IPS-NIHi7 (cell line): ENCODE data around the gene TMEM247.
A peak's percentile ranks its signal among the peaks of the same experiment; 100 is the strongest.
"Not testable (repeated sequence)": the region's sequence is repeated elsewhere in the genome, so short reads cannot be mapped to it uniquely, and the experiment has no call there.

Experiments used
- DNase-seq: peaks from one replicate; pipeline ENCODE4 v3.0.0; 2012; ENCODE audit warnings: mixed read lengths; ENCODE audit errors: extremely low spot score

TMEM247 gene

DNA sequence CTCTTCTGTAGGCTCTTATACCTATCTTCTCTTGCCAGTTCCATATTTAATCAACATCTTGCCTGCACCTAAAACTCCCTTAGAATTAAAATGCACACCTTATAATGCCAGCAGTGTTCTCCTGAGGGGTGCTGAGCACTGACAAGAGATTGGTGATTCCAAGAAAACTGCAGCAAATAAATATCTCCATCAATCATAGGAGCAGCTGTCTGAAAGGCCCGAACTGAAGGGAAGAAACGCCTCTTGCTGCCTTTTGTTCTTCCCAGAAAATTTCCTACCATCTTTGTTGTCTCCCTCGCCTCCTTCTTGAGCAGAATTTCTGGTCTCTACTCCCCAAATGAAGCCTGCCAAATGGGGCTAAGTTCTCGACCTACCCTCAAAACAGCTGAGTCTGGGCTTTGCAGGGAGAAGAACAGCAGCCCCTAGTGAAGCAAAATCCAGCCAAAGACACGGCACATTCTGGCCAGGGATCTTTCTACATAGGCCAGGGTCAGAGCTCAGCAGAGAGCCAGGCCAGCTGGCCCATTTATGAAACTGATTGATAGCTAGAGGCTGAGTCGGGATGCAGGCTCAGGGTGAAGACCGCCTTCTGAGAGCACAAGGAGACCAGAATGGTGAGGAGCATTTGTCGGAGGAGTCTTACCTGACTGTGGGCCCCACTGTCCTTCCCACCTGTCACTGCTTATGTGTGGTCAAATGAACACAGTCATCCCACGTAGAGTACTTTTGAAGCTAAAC, 20.4 kb upstream of the TMEM247 start:
- DNase-seq: no peak

DNA sequence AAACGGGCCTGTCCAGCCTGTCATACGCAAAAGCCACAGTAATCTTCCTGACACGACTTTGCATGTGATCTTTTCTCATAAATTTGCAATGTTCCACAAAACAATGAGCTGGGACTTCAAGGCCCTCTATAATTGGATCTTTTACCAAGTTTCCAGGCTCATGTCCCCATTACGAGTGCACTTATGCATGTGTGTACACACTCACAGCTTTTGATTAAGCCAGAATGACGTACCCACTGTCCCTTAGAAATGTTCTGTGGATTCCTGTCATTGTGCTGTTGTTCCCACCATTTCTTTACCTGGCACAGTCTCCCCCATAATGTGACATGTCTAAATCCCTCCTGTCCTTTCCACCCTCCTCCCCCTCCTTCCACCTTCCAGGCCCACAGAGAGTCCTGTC, 19.7 kb upstream of the TMEM247 start:
- DNase-seq: no peak

DNA sequence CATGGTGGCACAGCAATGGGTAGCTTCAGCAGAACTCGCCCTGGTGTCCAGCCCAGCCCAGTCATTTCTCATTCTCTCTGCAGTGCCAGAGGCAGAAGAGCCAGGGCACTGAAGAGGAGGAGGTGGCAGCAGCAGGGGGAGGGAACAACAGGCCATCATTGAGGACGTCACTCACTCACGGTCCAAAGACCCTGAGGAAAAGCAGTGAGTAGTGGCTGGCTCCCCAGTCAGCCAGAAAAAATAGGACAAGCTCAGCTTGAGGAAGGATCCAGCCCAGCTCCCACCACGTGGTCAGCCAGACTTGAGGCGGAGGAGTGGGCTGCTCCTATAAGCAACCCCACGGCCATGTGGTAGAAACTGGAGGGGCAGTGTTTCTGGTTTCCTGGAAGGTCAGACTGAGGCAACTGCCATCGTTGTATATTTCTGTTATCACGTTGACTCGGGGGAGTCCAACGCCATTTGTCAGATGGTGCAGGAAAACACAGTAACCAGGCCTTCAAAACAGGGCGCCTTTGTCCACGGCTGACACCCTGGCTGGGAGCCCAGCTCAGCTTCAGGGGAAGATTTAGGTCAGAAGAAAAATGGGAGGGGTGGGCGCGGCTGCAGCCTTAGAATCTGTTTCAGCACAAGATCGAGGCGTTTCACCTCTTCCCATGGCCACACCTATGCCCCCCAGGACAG, 19.0 kb upstream of the TMEM247 start:
- DNase-seq: no peak

DNA sequence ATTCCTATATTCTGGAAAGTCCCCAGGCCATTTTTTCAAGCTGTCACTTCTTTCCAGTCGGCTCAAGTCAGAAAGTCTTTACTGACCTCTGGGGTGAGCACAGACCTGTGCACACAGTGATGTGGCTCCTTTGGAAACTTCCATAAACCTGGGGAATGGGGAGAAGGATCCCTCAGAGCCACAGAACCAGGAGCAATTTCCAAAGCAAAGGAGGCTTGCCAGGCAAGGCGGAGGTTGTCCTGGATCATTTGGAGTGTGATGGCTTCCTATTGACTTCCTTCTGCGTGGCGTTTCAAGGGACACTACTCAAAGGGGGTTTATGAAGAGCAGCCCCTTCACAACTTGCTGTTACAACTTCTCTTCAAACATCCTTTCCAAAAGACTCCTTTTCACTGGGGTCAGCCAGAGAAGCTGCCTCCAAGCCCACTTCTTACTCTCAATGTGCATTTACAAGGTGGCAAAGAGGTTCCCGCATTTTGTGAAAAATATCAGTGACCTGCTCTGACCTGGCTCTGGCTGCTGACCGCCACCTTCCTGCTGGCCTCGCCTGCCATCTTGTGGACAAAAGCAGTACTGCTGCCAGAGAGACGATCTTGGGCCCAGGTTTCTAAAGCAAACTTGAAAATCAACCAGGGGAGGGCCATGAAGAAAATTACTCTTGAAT, 18.2 kb upstream of the TMEM247 start:
- peak; percentile 81 for DNase-seq

DNA sequence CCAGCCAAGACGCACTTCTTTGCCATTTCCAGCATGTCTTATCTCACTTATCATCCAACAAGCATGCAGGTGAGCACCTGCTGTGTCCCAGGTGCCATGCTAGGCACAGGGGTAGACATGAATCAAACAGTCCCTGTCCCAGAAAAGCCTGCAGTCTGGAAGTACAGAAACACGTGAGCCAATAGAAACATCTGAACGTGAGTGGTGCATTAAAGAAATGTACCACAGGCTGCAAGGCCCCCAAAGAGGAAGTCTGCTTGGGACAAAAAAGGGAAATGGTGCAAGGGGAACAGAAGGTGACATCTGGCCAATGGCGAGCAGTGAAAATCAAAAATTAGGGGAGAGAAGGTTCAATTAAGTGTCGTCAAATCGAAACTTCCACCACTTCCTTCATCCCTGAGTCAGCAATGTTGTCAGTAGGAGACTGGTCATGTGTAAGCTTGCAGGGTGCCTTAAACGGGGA, 17.6 kb upstream of the TMEM247 start:
- DNase-seq: no peak

DNA sequence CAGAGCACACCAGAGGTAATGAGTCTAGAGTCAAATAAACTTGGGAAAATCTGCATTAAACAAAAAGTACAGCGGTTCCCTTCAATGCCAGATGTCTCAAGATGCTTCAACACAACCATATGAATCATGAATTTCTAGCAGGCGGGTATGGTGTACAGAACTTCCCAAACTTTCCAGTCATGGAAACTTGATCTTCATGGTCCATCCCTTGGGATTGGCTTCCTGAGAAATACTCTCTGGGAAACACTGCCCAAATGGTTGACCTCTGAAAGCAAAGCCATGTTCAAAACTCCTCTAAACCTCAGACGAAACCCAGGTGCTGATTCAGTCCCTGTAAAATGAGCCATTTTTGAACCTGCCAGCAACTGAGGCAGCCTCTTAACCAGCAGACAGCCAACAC, 16.4 kb upstream of the TMEM247 start:
- DNase-seq: no peak

DNA sequence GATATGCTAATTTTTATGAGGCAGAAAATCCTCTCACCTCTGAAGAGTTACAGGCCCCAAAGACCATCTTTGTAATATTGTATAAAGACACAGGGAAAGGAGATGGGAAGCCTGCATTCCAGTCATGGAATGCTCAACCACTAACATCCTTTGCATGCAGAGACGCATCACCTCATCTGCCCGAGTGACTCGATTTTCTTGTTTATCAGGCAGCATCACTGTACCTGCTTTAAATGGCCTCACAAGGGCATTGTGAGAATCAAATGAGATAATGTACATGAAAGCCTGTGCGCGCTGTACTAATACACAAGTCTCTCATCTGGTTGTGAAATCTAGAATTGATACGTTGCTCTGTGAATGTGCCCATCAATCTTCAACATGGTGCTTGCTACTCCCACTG, 10.2 kb upstream of the TMEM247 start:
- DNase-seq: no peak

DNA sequence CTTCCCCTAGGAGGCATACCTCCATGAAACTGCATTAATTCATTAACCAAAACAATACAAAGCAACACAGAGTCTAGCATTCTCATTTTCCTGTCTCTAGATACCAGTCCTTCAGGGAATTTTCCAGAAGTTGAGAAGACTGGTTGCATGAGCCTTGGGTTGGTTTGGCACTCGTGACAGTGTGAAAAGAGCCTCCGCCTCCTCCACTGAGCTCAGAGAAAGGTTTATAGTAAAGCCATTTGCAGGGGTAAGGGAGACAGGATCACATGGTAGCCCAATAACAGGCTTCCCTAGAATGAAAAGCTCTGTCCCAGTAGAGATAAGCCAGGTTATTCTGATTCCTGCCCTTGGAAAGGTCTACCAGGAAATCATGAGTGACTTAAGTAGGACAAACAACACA, 9.7 kb upstream of the TMEM247 start:
- no peak for DNase-seq

DNA sequence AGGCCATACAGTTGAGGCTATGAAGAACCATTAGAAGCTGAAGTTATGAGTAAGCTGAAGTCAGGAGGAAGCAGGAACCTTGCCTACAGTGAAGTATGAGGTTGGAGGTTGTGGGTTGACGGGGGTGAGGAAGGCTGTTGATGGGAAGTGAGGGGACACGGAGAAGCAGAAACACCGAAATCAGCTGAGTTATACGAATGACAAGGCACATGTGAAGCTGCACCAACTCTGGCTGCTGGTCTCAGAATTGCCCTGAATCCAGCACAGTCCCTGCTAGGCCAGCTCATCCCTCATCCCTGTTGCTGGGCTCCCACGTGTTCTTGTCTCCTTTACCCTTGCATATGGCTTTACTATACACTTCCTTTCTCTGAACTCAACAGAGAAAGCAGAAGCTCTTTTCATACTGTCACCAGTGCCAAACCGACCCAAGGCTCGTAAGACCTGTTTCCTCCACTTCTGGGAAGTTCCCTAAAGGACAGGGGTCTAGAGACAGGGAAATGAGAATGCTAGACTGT, 9.2 kb upstream of the TMEM247 start:
- no peak for DNase-seq

DNA sequence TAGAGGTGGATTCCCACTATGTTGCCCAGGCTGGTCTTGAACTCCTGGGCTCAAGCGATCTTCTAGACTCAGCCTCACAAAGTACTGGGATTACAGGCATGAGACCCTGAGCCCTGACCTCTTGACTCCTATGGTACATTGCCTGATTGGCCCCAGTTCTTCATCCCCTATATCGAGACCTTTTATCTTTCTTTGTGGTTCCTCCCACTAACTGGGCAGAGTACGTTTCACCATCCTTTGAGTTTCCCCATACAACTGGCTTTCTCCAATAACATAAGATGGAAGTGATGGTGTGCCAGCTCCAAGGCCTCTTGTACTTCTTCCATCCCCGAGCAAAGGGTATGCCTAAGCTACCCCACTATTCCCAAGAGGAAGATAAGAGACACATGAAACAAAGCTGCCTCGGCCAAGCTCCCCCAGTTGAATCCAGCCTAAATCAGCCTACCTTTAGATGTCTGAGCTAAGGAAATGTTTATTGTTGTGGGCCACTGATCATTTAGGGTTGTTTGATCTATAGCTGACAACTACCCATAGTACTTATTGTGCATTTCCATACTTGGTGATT, 8.3 kb upstream of the TMEM247 start:
- no peak for DNase-seq

DNA sequence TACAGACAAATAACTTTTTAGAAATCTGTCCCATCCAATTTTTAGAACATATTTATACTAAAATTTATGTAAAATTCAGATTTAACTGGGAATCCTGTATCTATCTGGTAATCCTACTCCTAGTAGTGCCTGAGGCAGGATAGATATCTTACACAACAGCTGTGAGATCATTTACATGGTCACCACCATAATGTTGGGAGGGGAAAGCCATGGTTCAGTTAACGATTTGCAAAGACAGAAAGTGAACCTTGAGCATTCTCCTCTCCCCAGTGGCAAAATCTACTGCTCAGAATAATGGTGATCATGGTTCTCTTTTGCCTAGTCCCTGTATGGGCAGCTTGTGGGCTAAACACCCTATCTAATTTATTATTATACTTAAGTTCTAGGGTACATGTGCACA, 7.7 kb upstream of the TMEM247 start:
- no peak for DNase-seq

DNA sequence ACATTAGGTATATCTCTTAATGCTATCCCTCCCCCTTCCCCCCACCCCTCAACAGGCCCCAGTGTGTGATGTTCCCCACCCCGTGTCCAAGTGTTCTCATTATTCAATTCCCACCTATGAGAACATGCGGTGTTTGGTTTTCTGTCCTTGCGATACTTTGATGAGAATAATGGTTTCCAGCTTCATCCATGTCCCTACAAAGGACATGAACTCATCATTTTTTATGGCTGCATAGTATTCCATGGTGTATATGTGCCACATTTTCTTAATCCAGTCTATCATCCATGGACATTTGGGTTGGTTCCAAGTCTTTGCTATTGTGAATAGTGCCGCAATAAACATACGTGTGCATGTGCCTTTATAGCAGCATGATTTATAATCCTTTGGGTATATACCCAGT, 7.2 kb upstream of the TMEM247 start:
- not testable (repeated sequence) for DNase-seq

DNA sequence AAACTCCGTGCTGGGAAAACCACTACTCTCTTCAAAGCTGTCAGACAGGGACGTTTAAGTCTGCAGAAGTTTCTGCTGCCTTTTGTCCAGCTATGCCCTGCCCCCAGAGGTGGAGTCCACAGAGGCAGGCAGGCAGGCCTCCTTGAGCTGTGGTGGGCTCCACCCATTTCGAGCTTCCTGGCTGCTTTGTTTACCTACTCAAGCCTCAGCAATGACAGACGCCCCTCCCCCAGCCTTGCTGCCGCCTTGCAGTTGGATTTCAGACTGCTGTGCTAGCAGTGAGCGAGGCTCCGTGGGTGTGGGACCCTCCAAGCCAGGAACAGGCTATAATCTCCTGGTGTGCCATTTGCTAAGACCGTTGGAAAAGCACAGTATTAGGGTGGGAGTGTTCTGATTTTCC, 1.9 kb upstream of the TMEM247 start:
- not testable (repeated sequence) for DNase-seq

DNA sequence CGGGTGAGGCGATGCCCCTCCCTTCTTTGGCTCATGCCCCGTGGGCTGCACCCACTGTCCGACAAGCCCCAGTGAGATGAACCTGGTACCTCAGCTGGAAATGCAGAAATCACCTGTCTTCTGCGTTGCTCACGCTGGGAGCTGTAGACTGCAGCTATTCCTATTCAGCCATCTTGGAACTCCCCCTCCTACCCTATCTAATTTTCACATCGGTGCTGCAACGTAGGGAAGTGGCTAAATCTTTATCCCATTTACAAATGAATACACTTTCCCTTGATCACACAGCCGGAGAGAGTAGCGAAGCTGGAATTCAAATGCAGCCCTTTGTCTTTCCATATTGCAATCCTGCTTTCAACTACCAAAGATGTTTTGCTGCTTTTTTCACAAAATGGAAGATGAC, 1.4 kb upstream of the TMEM247 start:
- no peak for DNase-seq

DNA sequence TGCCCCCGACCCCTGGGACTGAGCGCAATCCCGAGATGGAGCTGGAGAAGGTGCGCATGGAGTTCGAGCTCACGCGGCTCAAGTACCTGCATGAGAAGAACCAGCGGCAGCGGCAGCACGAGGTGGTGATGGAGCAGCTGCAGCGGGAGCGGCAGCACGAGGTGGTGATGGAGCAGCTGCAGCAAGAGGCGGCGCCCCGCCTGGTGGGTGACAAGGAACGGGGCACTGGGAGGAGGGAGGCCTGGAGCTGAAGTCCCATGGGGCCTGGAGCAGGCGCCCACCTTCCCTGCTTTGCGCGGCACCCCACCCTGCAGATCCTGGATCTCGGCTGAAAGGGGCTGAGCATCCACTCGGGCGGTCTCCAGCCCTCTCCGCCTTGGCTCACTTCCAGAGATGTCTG, 1.2 kb downstream of the TMEM247 start:
- no peak for DNase-seq

DNA sequence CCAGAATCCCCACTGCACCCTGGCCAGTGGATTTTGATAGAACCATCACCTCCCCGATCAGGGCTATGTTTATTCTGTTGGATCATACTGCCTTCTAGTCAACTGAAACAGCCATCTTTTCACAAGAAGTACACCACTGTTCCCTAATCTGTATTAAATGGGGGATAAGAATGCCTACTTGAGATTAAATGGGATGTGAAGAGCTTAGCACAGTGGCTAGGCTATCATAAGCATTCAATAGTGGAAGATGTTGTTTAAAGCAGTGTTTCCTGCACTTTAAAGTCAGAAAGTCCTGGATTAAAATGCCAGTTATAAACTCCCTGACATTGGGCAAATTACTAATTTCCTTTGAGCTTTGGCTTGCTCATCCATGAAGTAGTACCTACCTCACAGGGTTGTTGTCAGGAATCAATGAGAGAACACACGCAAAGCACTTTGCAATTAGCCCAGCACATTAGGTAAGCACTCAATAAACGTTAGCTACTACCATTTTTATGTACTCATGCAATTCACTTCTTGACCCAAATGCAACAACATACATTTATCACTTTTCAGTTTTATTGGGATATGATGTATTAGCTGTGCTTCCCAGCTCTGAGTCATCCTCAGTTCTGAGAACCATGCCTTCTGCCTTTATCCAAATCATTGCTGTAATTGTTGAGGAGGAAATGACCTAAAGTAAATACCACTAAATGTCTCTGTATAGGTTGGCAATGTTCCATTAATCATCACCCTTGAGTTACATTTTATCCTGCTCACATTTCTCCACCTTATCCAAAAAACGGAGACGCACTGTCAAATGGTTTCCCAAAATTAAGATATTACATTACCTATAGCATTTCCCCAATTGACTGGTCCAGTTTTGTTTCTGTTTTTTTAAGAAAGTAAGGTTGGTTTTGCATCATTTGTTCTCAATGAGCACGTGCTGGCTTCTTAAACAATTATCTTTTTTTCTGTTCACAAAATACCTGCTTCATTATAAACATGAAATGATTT, 2.1 kb downstream of the TMEM247 start:
- DNase-seq: no peak

DNA sequence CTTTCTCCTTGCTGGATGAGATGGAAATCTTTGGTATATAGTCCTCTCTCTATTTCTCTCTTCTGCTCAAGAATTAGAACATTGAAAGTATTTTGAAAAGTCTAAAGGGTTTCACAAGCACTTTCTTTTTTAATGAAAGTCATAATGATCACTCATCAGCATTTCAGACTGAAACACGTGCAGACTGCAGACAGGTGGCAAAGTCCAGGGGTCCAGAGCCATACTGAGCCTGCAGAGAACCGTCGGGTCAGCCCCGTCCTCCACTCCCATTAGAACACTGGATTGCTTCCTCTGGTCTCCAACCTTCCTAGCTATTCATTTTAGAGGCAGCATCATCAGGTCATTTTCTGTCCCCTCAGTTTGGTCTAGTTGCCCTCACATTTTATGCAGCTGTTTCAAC, 3.1 kb downstream of the TMEM247 start:
- DNase-seq: no peak

DNA sequence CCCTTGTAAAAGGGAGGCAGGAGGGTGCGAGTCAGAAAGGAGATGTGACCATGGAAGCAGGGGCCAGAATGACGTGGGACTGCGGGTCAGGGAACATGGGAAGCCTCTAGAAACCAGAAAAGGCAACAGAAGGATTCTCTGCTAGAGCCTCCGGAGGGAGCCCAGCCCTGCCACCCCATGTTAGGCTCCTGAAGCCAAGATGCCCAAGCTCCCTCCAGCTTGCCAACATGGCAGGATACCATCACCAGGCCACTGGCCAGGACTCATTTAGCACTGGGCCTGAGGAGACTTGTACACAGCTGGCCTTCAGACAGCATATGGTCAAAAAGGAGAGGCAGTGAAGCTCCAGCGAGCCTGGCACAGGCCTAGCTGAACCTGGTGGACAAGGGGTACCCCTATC, 5.6 kb downstream of the TMEM247 start:
- no peak for DNase-seq

DNA sequence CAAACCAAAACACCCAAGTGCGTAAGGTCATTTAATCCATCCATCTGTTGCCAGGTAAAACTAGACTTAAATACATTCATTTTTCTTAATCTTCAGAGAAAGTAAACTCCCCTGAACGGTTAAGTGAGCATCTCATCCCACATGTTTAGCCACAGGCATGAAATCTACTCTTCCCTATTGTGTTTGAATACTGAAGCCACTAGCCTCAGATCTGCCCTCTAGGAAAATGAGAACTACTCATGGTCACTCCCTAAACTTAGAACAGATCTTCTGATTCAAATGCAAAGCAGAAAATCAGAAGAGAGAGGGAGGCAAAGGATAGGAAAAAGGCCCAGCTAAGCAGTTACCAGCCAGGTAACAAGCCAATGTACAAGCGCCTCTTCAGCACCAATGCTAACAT, 7.1 kb downstream of the TMEM247 start:
- DNase-seq: no peak

DNA sequence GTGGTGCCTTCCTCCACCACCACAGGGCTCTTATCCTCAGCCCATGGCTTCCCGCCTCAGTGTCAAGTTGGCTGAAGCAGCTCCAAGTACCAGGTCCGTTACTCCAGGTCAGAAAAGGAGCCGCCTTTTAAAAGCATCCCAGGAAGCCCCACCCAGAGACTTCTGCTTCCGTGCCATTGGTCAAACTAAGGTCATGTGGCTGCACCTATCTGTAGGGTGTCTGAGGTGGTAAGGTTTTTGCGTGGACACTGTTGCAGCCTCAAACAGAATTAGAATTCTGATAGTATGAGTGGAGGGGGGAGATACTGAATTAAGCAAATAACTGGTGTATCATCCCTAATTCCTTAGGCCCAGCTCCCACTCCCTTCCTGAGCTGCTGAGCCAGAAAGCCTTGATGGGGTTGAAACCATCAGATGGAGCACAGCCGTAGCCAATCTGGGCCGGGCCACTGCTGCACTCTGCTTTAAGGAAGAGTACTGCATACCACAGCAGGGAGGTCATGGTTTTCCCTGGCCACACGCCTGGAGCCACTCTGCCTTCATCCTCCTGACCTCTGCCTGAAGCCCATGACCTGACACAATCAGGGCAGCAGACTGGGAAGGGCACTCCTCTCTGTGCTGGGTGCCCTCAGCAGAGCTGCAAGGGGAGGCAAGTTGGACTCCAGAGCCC, 8.4 kb downstream of the TMEM247 start:
- DNase-seq: peak; percentile 22

DNA sequence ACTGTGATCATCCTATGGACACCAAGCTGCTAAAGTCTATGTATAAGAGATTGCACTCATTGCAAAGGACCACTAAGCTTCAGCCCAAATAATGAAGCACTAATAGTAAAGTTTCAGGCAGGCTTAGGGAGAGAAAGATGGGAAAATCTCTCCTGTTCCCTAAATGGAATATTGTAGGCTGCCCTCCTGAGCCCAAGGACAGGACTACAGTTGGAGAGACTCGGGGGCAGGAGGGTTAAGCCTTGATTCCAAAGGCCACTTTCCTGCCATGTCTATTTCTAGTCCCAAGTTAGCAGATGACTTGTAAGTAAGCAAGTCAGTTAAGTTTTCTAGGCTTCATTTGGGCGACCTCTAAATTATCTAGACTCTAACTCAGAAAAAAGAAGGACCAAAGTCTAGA, 9.0 kb downstream of the TMEM247 start:
- no peak for DNase-seq
